Fibroblast of upper back skin (primary cell): Measurements from ENCODE around the gene LSM10.

Experiments
- DNase-seq: peaks from one replicate; pipeline ENCODE4 v3.0.0-alpha.2; 2013

LSM10 gene

DNA sequence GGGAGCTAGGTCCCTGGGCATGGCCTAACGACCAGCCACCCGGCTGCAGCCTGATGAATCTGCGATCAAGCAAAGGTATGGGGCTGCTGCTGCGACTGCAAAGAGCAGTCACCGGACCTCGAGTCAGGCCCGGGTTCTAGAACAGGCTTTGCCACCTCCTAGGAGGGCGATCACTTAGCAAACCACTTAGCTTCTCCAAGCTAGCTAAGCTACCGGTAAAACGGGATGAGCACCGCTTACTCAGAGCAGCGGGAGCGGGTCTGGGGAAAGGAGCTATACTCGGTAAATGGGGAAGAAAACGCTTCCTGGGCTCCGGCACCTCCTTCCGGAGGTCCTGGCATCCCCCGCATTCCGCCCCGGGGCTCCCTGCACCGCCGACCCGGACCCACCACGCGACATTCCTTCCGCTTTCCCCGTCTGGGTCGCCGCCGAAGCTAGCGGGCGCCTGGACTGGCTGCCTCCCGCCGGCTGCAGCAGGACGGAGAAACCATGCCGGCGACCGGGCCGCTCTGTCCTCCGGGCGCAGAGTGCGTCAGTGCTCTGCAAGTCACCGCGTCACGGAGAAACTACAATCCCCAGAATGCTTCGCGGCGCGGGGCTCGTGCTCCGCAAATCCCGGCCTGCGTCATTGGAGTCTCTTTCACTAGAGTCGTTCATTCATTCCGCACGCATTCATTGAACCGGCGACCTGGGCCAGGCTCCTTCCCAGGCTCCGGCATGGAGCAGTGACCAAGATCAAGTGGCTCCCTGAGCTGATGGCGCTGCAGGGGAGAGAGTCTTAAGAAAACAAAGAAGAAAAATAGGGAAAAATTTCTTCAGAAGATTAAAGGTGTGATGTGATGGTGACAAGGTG lies at the start of gene LSM10:
LSM10 (minus strand) TSS at position 531 of the 853 bp plus-strand sequence. CDS start 3,779 bp downstream, outside the sequence.
- DNase-seq = peak; percentile 90

DNA sequence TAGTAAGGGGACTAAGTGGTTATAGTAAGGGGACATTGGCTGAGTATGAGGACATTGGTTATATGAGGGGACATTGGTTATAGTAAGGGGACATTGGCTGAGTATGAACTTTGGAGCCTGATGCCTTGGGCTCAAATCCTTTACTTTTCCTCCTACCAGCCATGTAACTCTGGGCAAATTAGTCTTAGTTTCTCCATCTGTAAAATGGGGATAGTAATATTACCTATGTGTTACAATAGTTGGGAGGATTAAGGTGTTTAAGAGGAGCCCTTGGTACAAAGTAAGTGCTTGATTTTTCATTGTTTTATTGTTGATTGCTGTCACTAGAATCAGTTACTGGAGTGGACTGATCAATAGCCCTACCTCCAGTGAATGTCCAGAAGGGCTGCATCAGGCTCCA lies 49.7 kb upstream of the LSM10 start:
- no peak for DNase-seq

DNA sequence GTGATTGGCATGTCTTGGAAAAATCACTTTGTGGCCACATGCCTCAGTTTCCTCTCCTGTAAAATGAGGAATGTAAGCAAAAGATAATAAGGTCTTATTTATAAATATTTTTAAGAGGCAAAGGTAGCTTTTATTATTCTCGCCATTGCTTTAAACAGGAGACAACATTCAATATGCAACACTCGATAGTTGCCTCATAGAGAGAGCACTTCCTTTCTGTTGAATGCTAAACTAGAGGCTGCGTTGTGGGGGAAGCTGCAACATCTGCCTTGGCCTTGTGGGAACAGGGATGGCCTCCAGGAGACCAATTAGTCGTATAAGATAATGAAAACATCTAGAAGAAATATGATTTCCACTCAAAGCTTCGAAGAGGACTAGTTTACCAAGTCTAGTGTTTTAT lies 49.0 kb upstream of the LSM10 start:
- DNase-seq = no peak

DNA sequence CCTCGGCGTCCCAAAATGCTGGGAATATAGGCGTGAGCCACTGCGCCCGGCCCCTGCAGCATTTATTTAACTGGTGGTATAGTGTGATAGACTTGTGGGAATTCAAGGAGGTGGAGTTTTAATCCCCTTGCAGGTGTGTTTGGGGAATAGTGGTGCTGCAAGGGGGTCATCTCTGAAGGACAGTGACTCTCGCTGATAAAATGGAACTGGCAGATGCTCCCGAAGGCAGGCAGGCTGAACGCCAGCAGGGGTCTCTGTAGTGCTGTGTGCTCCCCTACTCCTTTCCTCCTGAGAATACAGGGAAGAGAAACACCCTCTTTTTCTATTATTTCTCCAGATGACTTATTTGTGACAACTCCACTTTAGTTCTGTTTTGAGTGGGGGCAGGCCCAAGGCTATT lies 48.6 kb upstream of the LSM10 start:
- DNase-seq = no peak

DNA sequence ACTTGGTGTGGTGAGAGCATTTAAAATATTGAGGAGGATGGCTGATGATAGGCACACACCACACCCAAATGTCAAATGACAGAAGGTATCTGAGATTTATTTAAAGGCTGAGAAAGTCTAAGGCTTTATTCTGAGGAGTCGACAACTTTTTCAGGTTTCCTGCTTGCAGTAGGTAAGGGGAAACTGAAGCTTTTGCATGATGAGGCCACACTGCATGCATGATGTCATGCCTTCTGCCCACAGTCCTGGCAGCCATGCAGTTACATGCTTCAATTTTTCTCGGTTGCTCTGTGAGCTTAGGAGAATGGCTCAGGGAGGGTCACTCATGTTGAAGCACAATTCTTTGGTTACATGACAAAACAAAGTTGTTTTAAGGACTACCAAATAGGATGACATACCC lies 45.6 kb upstream of the LSM10 start:
- no peak for DNase-seq

DNA sequence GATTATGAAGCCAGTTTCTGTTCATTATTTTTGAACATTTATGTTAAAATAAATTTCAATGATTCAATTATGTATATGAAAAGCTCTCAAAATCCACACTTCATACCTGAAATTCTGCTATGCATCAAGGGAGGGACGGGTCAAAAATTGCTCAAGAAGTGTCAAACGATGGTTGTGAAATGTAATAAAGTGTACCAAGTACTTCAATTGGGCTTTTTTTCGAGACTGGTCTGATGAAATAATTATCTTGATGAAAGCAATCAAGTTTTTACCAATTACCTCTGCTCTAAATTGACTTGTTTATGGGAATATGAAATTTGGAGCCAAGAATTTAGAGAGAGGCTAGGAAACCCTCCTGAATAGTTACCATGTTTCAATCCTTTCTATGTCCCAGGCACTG lies 44.6 kb upstream of the LSM10 start:
- no peak for DNase-seq

DNA sequence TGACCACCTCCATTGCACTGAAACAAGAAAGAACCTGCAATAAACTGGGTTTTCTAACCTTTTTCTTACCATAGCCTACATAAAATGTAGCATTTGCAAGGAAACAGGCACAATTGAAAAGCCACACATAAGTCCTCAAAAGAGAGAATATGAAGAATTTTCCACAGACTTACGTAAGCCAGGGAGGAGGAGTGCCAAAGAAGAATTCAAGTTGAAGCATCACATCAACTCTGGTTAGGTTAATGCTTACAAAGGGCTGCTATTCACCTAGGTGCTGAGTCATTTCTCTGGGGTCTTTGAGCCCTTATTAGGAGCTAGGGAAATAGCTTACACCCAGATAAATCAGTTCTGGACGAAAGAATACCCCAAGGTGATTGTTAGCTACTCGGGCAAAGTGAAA lies 42.9 kb upstream of the LSM10 start:
- DNase-seq = no peak

DNA sequence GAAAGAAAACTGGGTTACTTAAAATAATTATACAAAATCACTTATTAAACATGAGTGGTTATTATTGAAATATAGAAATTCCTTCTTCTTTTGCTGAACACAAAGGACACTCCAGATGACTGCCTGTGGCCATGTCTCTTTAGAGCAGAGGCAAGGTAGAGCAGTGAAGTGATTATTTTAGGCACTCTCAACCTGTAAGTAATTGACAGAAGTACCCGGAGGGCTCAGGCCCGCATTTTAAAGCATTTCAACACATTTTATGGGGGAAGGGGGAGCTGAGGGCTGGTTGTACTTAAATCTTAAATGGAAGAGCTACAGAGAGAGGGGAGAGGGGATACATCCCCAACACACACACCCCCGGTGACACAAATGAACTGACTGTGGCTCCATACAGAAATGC lies 42.3 kb upstream of the LSM10 start:
- no peak for DNase-seq

DNA sequence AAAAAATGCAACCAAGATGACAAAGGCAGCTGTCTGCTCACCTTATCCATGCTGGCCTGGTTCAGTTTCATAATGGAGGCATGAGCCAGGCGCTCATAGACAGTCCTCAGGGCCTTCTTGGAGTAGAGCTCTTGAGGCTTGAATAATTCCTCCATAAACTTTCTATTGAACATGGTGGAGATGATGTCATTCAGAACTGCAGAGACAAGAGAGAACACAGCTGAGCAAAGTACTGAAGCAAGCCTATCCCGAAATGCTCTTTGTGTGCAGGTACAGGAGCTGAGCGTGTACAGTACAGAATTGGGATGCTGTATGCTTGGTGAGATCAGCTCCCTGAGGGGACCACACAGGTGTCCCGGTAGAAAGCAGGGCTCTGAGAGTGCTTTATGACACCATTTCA lies 41.0 kb upstream of the LSM10 start:
- no peak for DNase-seq

DNA sequence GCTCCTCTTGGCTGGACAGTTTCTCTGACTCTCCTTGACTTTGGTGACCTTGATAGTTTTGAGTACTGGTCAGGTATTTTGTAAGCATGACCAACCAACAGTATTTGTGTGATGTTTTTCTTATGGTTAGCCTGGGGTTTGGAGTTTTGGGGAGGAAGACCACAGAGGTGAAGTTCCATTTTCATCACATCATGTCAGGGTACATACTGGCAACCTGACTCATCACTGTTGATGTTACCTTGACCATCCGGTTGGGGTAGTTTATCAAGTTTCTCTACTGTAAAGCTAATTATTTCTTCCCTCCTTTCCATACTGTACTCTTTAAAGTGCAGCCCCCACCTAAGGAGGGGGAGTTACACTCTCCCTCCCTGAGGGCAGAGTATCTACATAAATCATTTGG lies 39.1 kb upstream of the LSM10 start:
- no peak for DNase-seq

DNA sequence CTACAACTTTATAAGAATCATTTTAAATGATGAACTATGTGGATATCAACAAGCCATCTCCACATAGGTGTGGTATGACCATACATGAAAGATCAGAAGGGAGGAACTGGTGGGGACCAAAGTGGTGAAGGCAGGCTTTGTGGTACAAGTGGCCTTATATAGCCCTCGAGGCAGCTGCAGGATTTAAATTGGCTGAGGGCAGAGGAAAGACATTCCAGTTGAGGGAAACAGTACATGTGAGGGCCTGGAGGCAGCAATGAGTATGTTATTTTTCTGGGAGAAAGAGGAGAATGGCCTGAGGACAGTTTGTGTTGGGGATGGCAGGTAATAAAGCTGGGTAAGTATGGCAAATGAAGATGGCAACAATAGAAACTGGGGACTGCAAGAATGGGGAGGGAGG lies 35.4 kb upstream of the LSM10 start:
- DNase-seq = no peak

DNA sequence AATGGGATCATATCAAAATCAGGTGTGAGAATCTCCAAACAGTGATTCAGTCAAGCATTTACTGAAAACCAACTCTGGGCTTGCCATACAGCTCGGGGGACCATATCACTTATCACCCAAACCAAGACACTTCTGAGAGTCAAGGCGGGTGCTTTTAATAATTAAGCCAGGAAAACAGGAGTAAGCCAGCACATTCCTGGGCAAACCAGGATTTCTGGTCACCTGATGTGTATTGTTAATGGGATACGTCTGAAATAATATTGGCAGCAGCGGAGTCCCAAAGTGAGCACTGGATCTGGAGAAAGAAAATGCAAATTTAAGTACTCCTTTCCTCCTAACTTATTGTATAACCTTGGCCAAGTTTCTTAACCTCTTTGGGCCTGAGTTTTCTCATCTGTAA lies 34.9 kb upstream of the LSM10 start:
- no peak for DNase-seq

DNA sequence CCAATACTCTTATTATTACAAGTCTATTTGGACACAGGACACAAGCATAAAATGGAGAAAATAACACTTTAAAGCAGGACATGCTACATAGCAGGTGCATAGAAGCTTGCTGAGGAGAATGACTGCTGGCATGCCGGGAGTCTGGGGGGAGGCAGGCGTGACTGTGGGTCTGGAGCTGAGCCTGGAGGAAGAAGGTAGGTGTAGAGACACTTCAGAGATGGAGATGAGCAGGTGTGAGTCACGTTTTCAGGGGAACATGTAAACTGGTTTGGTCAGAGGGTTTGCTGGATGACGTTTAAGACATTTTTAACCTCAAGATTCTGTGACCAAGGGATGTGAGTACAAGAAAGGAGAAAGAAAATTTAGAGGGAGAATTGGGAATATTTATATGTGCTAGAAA lies 28.1 kb upstream of the LSM10 start:
- no peak for DNase-seq

DNA sequence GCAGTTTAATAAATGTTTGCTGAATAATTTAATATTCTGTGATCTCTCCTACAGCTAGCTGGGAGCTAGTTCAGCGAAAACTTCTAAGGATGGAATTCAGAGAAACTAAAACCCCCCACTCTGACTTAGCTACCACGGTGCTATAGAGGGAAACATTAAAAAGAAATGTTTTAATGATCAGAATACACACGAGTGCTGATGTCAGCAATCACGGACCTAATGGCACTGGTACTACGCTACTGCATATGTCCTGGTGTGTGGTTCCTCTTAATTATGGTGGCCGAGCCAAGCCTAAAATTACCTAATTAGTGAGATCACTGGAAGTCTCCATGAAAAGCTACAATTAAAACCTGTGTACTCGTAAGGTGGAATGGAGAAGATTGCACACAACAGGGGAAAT lies 23.9 kb upstream of the LSM10 start:
- DNase-seq = no peak

DNA sequence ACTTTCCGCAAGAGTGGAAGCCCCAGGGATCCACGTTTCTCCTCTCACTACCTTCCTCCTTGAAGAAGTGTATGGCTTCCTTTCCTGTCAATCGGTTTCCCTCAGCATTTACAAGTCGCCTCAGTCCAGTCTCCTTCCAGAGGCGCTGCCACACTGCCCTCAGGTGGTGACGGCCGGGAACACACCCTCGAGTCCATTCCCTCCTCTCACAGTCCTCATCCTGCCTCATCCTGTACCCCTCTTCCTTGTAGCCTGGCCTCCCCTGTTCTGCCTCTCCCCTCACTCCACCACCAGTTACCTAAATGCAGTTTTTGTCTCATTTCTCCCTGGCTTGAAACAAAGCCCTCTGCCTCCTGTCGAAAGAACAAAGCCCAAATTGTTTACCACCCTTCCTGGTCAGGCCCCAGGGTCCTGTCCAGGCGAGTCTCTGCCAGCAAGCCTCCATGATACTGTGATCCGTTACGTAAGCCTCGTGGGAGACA lies 23.2 kb upstream of the LSM10 start:
- DNase-seq = peak; percentile 83

DNA sequence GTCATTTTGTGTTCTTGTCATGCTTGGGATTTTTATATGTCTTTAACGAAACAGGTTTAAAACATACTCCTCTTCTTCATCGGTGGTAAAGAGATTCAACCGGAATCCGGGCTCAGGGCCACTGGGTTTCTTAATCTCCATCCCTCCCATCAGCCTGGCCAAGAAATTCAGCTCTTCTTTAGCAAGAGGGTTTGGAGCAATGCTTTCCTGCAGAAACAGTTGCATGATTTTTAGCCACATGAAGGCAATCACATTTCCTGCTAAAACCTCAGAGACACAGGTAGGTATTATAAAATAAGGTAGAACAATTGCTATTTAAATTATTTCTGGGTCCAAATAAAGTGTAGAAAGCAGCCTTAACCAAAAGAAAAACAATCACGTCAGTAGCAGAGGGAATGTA lies 22.7 kb upstream of the LSM10 start:
- DNase-seq = no peak

DNA sequence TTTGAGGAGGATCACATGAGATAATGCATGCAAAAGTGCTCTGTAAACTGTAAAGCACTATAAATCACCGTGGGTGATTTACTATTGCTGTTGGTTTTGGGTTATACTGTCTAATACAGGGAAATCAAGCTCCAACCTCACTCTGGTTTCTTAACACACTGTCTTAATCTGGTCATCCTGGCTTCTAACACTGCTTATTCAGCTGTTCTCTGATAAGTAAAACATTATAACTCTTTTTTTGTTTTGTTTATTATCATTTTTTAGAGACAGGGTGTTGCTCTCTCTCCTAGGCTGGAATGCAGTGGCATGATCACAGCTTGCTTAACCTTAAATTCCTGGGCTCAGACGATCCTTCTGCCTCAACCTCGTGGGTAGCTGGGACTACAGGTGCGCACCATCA lies 21.9 kb upstream of the LSM10 start:
- DNase-seq = no peak

DNA sequence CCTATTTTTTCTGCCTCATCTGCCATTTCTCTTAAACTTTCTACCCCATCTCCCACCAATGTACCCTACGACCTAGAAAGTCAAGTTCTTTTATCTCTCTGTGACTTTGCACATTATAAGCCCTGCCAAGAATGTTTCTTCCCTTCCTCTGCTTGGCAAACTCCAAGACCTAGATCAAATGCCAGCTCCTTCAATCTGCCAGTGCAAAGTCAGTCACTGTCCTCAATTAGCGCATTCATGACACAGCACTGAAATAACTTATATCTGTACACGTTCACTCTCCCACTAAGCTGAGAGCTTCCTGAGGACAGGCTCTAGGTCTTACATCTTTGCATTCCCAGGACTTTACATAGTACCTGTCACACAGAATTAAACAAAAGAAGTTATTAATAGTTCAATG lies 21.4 kb upstream of the LSM10 start:
- DNase-seq = no peak

DNA sequence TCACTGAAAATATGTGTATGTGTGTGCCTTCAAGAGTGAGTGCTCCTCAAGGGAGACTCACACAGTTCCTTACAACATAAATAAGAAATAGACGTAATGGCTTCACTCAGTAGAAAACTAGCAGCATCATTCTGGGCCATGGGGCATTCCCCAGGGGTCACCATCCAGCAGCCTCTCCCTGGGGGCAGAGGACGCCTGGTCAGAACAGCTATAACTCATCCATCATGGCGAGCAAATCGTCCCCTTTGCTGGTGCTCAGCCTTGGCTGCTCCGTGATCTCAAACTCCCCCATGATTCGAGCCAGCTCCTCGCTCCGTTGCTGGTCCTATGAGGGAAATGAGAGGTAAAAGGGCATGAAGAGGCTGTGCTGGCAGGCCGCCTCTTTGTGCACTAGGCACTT lies 20.2 kb upstream of the LSM10 start:
- no peak for DNase-seq

DNA sequence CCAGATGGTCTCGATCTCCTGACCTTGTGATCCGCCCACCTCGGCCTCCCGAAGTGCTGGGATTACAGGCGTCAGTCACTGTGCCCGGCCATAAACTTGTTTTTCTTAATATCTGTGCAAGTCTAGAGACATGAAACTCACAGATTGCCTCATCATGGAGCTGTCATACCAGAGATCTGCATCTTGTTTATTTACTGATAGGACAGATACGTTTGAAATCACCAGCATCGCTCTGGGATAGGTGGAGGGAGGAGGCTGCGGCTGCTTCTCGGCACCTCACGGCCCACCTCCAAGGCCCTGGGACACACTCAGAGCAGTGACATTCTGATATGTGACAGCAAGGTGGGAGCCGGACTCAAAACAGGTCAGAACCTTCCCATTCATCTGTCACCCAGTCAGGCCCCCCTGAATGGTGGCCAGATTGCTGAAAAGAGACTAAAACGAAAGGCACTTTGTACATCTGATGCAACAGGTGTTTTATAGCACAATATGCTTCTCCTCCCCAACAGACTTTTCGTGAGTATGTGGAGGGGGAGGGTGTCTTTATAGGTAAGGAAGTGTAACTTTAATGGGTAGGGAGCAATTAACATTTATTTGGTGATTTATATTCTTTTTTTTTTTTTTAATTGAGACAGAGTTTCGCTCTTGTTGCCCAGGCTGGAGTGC lies 18.1 kb upstream of the LSM10 start:
- no peak for DNase-seq

DNA sequence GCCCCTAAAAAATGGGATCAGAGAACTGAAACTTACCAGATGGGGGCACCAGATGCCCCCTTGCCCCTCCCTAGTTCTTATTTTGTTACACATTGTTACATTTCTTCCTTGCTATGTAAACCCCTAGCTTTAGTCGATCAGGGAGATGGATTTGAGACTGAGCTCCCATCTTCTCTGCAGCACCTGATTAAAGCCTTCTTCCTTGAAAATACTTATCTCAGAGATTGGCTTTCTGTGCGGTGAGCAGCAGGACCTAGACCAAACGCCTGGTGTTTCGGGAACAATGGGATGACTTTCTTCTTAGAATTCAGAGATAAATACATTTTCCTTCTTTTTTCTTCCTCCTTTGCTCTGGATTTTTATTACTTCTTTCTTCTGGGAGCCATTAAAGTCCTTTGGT lies 16.7 kb upstream of the LSM10 start:
- no peak for DNase-seq

DNA sequence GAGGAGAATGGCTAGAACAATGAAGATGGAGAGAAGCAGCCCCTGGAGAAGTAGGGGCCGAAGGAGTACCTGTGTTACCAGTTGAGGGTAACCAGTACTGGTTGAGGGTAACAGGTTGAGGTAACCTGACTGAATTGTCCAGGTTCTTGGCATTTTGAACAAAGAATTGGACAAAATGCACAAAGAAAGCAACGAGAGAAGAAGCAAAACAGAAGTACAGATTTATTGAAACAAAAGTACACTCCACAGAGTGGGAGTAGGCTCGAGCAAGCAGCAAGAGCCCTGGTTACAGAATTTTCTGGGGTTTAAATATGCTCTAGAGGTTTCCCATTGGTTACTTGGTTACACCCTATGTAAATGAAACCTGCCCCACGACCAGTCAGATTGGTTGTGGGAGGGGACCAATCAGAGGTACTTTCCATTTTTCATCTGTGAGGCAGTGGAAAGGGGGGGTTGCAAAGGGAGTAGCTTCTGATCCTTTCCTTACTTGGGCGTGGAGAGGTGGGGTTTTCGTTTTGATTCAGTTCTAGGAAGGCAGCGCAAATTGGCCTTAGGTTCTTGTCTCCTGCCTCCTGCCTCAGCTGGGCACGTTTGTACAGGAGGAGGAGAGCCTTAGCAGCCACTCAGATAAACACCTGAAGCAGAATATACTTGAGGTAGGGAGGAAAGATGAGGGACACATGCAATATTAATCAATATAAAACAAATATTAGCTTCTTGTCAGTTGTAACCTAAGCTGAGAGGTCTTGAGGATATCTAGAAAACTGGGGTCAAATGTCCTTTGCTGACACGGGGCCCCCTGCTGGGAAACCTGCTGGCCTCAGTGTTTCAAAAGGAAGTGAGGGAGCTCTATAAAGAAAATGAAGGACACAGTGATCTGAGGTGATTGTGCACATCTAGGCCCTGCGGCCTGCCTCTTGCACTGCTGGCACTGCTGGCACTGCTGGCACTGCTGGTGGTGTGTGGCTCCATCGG lies 14.3 kb upstream of the LSM10 start:
- DNase-seq = peak; percentile 42

DNA sequence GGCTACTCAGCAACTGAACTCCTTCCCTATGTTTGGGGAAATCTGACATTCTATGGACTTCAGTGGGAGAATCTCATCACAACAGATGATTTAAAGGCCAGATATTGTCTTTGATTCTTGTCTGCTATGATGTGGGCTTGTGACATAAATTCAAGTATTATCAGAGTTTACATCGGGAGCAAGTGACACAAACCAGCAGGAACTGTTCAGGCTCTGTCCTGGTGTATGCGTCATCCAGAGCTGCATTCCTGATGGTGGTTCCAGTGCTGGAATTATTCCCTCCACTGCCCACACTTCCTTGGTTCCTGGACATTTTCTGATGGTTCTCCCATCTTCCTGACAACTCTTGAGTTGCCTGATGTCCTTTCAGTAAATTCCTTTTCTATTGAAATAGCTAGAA lies 10.8 kb upstream of the LSM10 start:
- DNase-seq = peak; percentile 30
